SHP77 (cell line): Measurements from ENCODE around the gene FOXJ2.
"Not testable (repeated sequence)": the region's sequence is repeated elsewhere in the genome, so short reads cannot be mapped to it uniquely, and the experiment has no call there.

Source experiments
- DNase-seq, 2 experiments: peaks; one replicate each; lab custom pipeline; 2025; lab: John Stamatoyannopoulos, UW

FOXJ2 gene

GRCh38 chr12:8032242-8033152 is at the start of gene FOXJ2:
TSS of gene FOXJ2 (plus strand) at chr12:8032716. CDS start at chr12:8039833, 7,117 bp downstream.
- DNase-seq: no peak

DNA sequence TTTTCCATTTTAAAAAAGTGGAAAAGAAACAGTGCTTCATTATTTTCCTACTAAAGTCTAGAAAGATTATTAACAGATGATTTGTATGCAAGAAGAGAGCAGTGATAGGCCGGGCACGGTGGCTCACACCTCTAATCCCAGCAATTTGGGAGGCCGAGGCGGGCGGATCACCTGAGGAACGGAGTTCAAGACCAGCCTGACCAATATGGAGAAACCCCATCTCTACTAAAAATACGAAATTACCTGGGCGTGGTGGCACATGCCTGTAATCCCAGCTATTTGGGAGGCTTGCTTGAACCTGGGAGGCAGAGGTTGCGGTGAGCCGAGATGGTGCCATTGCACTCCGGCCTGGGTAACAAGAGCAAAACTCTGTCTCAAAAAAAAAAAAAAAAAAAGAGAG is 49.5 kb upstream of the FOXJ2 start:
- DNase-seq: not testable (repeated sequence)

DNA sequence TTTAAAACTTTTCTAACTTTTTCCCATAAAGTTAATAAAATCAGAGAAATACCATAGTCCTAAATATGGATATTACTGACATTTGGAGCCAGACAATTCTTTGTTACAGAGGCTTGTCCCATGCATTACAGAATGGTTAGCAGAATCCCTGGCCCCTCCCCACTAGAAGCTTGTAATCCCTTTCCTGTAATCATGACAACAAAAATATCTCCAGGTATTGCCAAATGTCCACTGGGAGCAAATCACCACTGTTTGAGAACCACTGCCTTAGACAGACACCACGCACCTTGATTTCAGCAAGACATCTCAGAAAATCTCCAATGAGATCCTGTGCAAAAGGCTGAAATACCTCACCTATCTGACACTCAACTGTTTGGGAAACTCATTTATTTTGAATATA is 49.1 kb upstream of the FOXJ2 start:
- DNase-seq: not testable (repeated sequence)

DNA sequence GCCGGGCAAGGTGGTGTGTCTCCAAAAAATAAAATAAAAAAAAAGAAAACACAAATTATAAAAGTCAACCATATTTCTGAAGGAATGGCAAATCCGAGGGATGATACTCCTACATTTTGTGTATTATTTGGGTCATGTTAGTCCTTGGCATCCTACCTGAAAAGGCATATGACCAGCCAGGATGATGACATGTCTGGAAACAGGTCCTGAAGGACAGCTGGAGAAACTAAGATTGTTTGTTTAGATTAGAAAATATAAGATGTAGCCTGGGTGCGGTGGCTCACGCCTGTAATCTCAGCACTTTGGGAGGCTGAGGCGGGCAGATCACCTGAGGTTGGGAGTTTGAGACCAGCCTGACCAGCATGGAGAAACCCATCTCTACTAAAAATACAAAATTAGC is 47.6 kb upstream of the FOXJ2 start:
- DNase-seq: no peak

- no peak for DNase-seq
Measured at GRCh38 chr12:7985802-7986418, 46.6 kb upstream of the FOXJ2 start.

- no peak for DNase-seq
Measured at GRCh38 chr12:7989827-7990491, 42.6 kb upstream of the FOXJ2 start.

DNA sequence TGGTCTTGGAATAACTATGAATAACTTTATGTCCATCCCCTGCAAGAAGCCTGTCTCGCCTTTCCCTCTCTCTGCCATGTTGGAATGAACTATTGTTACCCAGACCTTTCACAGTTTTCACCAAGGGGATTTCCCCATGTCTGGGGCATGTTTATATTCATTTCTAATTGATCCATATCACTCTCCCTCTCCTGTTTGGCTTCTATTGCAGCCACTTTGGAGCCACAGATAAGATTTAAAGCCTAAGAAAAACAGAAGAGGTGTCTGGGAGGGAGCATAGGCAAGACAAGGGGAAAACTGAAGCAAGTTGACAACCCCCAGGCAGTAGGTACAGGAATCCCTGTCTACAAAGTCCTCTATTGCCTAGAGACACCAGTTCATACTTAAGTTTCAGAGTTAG is 41.0 kb upstream of the FOXJ2 start:
- DNase-seq: no peak

DNA sequence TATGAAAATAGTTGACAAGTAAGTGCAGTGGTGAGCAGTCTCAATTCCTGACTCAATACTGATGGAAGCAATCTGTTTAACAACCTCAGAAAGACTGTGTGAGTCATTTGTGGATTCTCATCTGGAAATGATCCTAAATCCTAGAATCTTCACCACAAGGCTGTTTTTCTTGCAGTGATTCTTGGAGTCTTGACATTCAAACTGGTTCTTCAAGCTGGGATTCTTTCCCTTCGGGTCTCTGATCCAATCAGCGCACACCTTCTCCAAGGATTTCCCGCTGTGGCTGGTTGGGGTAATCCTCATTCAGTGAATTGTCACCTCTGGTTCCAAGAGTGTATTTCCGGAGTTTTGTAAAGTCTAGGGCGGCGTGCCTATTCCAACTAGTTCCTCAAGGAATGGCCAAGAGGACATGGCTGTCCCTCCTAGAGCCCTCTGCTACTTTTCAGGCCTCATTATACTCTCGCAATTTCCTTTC is 37.7 kb upstream of the FOXJ2 start:
- no peak for DNase-seq

- peak; percentile 13 to 33 for DNase-seq
Measured at GRCh38 chr12:7995266-7995963, 37.1 kb upstream of the FOXJ2 start.

DNA sequence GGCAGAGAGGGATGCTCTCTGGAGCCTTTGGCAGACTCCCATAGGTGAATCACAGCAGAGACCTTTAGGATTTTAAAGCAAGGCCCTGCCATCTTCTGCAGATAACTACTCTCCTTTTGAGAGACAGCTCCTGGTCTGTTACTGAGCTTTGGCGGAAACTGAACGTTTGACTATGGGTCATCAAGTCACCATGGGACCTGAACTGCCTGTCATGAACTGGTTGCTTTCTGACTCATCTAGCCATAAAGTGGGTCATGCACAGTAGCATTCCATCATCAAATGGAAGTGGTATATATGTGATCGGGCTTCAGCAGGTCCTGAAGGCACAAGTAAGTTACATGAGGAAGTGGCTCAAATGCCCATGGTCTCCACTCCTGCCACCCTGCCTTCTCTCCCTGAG is 31.7 kb upstream of the FOXJ2 start:
- not testable (repeated sequence) for DNase-seq

DNA sequence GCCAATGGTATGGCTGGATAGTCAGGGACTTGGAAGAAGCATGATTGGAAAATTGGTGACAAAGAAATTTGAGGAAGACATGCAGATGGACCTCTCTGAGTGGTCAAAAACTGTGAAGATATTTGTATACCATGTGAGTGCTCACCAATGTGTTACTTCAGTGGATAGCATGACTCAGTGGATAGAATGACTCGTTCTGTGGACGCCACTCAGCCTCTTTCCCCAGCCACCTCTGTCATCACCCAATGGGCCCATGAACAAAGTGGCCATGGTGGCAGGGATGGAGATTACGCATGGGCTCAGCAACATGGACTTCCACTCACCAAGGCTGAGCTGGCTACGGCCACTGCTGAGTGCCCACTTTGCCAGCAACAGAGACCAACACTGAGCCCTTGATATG is 31.0 kb upstream of the FOXJ2 start:
- DNase-seq: not testable (repeated sequence)

DNA sequence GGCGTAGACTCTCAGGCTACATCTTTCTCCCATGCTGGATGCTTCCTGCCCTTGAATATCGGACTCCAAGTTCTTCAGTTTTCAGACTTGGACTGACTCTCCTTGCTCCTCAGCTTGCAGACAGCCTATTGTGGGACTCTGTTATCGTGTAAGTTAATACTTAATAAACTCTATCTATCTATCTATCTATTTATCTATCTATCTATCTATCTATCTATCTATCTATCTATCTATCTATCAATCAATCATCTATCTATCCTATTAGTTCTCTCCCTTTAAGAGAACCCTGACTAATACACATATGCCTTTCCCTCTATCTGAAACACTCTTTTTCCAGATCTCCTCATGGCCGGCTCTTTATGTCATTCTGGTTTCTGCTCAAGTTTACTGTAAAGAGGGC is 27.6 kb upstream of the FOXJ2 start:
- DNase-seq: not testable (repeated sequence)

GRCh38 chr12:8011331-8011730 is 21.2 kb upstream of the FOXJ2 start:
- no peak for DNase-seq

GRCh38 chr12:8012651-8013309 is 19.7 kb upstream of the FOXJ2 start:
- no peak for DNase-seq

DNA sequence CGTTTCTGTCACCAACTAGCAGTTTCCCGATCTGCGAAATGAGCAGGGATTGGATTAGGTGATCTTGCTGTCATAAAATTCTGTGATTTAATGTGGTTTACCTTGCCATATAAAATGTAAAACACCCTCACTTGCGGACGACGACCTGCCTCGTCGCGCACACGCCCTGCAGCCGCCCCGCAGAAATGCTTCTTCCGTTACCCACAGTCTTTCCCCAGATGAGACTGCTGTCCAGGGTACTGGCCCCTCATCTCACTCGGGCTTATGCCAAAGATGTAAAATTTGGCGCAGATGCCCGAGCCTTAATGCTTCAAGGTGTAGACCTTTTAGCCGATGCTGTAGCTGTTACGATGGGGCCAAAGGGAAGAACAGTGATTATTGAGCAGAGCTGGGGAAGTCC is 17.7 kb upstream of the FOXJ2 start:
- no peak for DNase-seq

- not testable (repeated sequence) for DNase-seq
Measured at GRCh38 chr12:8018213-8018612, 14.3 kb upstream of the FOXJ2 start.

GRCh38 chr12:8018666-8019581 is 13.6 kb upstream of the FOXJ2 start:
- DNase-seq: no peak

DNA sequence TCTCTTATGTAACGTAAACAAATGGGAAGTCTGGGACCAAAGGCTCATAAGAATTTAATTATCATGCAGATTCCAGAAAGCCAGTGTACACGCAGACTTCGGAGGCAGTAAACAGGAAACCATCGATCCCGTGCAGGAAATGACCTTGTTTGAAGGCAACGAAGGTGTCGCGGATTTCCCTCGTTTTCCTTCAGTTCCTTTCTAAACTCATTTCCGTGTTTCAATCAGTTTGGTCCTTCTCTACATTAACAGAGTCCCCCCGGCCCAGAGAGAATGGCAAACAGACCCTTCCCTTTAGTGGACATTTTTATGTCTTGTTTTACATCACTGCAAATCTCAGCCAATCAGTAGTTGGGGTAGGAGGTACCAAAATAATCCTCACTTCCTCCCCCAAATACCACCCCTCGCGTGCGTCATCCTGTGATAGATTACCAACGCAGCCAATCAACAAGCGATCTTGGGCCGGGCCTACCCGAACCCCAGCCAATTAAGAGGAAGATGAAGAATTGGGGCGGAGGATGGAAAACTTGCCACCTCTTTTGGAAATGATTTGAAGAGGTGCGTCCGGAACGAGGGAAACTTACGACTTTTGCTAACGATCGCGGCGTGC is 6.1 kb upstream of the FOXJ2 start:
- peak; percentile 81 to 85 for DNase-seq

DNA sequence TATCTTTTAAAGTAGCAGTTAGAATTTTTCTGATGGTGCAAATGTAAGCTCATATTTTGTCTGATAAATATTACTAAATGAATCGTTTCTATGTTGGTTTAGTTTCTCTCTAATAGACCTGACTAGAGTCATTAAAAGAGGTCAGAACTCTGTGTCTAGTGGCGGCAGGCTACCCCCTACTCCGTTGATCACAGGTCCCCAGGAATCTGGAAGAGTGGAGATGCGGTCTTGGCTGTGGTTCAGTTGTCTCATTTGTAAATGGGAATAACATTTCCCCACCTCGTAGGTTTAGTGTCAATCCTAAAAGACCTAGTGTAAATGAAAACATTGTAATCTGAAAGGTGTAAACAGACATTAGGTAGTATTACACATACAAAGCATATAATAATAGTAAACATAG is 4.7 kb upstream of the FOXJ2 start:
- DNase-seq: no peak

GRCh38 chr12:8028267-8028666 is 4.2 kb upstream of the FOXJ2 start:
- no peak for DNase-seq
